Endothelial cell of umbilical vein (primary cell): Measurements from ENCODE around the gene NRXN3. TPM values are rescaled to one million over a fixed set of nuclear protein-coding genes. Genes with fewer than 3 reads are reported as not detected.

Experiments
- BruUV-seq: library from RNA; stranded (reverse); fragments of 400-500 nt; replicated peaks from 2 replicates; lab custom pipeline; 2021; lab: Mats Ljungman, UMichigan
- CTCF ChIA-PET: fragments of 300-600, 350-600 bp; sonication (Branson Sonifier 250); formaldehyde crosslinking; loops from one replicate; lab custom pipeline; 2021; ENCODE audit warnings: antibody characterized with exemption, inconsistent platforms; lab: Charles Lee
- POLR2A ChIA-PET: fragments of 300-600, 350-600 bp; sonication (Branson Sonifier 250); formaldehyde crosslinking; loops from one replicate; lab custom pipeline; 2021; ENCODE audit warnings: antibody characterized with exemption, inconsistent platforms; lab: Charles Lee
- DNase-seq: peaks from one replicate; pipeline ENCODE4 v3.0.0-alpha.2; 2011; ENCODE audit warnings: low read depth, low spot score
- FAIRE-seq: peaks from 2 replicates; lab custom pipeline; 2011; peaks lifted over from hg19 to GRCh38; lab: Jason Lieb, UNC
- H2AFZ ChIP-seq: 2 replicates; pipeline ENCODE4 v1.6.0; 2012; ENCODE audit warnings: low read depth, low read length, control low read depth, inconsistent platforms
- H3K27ac ChIP-seq: 2 replicates; pipeline ENCODE4 v1.5.1; 2011; ENCODE audit warnings: low read depth, mild to moderate bottlenecking, control low read depth, low read length, moderate library complexity; ENCODE audit not compliant: insufficient read depth
- H3K27me3 ChIP-seq, 2 experiments: 2 replicates each; pipeline versions ENCODE4 v1.6.0 to v1.6.1; 2011; ENCODE audit warnings: low read length in 2 of 2, mixed read lengths in 1 of 2; ENCODE audit not compliant: control insufficient read depth in 2 of 2, insufficient read depth in 2 of 2
- H3K36me3 ChIP-seq, 2 experiments: 2 replicates in 1 of 2; 3 replicates in 1 of 2; pipeline ENCODE4 v1.5.1; 2011; ENCODE audit warnings: low read length in 2 of 2, mild to moderate bottlenecking in 1 of 2, moderate library complexity in 1 of 2; ENCODE audit not compliant: control insufficient read depth in 2 of 2, insufficient read depth in 2 of 2; ENCODE audit errors: extremely low read depth in 1 of 2
- H3K4me1 ChIP-seq: 3 replicates; pipeline ENCODE4 v1.5.1; 2011; ENCODE audit warnings: mild to moderate bottlenecking, low read length; ENCODE audit not compliant: control insufficient read depth, insufficient read depth; ENCODE audit errors: extremely low read depth
- H3K4me2 ChIP-seq: 2 replicates; pipeline ENCODE4 v1.6.1; 2011; ENCODE audit warnings: low read length, control low read depth, mixed read lengths; ENCODE audit not compliant: insufficient read depth
- H3K4me3 ChIP-seq, 3 experiments: fragments of 200-600 bp in 1 of 3; sonication (generic), shearing (Covaris generic) in 1 of 3; replicated peaks in 1 of 3; 2 replicates each; pipeline ENCODE4 v1.5.1; 2011 to 2016; ENCODE audit warnings: control low read depth in 3 of 3, low read length in 3 of 3, mild to moderate bottlenecking in 2 of 3, inconsistent platforms in 1 of 3, low read depth in 1 of 3, moderate library complexity in 1 of 3; ENCODE audit not compliant: insufficient read depth in 1 of 3
- H3K79me2 ChIP-seq: 2 replicates; pipeline ENCODE4 v1.6.0; 2012; ENCODE audit warnings: low read length, inconsistent platforms; ENCODE audit not compliant: control insufficient read depth, insufficient read depth
- H3K9ac ChIP-seq: replicated peaks from 2 replicates; pipeline ENCODE3; 2011; ENCODE audit warnings: low read length, control low read depth; ENCODE audit not compliant: insufficient read depth; ENCODE audit errors: extremely low read depth
- H3K9me1 ChIP-seq: replicated peaks from 3 replicates; pipeline ENCODE4 v1.6.0; 2011; ENCODE audit warnings: mild to moderate bottlenecking, low read length; ENCODE audit not compliant: control insufficient read depth, insufficient read depth; ENCODE audit errors: extremely low read depth
- H3K9me3 ChIP-seq: replicated peaks from 2 replicates; pipeline ENCODE4 v1.5.1; 2012; ENCODE audit warnings: low read length, inconsistent platforms; ENCODE audit not compliant: control insufficient read depth, insufficient read depth
- H4K20me1 ChIP-seq: replicated peaks from 2 replicates; pipeline ENCODE3; 2011; ENCODE audit warnings: mild to moderate bottlenecking, low read length; ENCODE audit not compliant: control insufficient read depth, insufficient read depth; ENCODE audit errors: extremely low read depth
- CTCF ChIP-seq, 2 donors: IDR thresholded peaks; 1 replicate in 1 of 2; 2 replicates in 1 of 2; pipeline ENCODE4 v1.5.1; 2011; ENCODE audit warnings: low read length in 2 of 2, mild to moderate bottlenecking in 2 of 2, moderate library complexity in 2 of 2, control low read depth in 1 of 2, inconsistent platforms in 1 of 2, low read depth in 1 of 2; ENCODE audit not compliant: insufficient read depth in 1 of 2; ENCODE audit errors: extremely low read depth in 1 of 2
- EZH2 ChIP-seq: IDR thresholded peaks from 2 replicates; pipeline ENCODE4 v1.6.1; 2012; ENCODE audit warnings: borderline replicate concordance, low read depth, mild to moderate bottlenecking, moderate library complexity, low read length, inconsistent platforms; ENCODE audit not compliant: severe bottlenecking
- FOS ChIP-seq: IDR thresholded peaks from 2 replicates; pipeline ENCODE4 v1.6.1; 2011; ENCODE audit warnings: mild to moderate bottlenecking, low read length, moderate library complexity, borderline replicate concordance; ENCODE audit not compliant: insufficient read depth
- GATA2 ChIP-seq: IDR thresholded peaks from 2 replicates; pipeline ENCODE4 v1.7.0; 2011; ENCODE audit warnings: low read depth, mild to moderate bottlenecking, moderate library complexity, mixed read lengths, low read length; ENCODE audit not compliant: insufficient read length, insufficient read depth
- JUN ChIP-seq: IDR thresholded peaks from 2 replicates; pipeline ENCODE4 v1.6.1; 2011; ENCODE audit warnings: borderline replicate concordance, low read depth; ENCODE audit not compliant: insufficient read length, insufficient read depth
- MAX ChIP-seq: IDR thresholded peaks from 2 replicates; pipeline ENCODE4 v1.6.1; 2011; ENCODE audit not compliant: insufficient read depth, insufficient read length
- MYC ChIP-seq: IDR thresholded peaks from one replicate; pipeline ENCODE4 v1.6.1; 2011; ENCODE audit warnings: mild to moderate bottlenecking, low read depth, low read length
- POLR2A ChIP-seq: IDR thresholded peaks from 2 replicates; pipeline ENCODE4 v1.6.1; 2012; ENCODE audit warnings: low read depth, mild to moderate bottlenecking, control low read depth, low read length
- POLR2AphosphoS5 ChIP-seq: IDR thresholded peaks from 2 replicates; pipeline ENCODE4 v1.6.1; 2012; ENCODE audit warnings: low read depth, mild to moderate bottlenecking, control low read depth, low read length, moderate library complexity; ENCODE audit not compliant: insufficient read depth
- dilution Hi-C: fragments of 300-500 bp; cut with MboI; formaldehyde crosslinking; loops from one replicate; pipeline ENCODE4 v1.15.0; 2019; ENCODE audit warnings: low sequenced_read_pairs; ENCODE audit not compliant: extremely low pct_ligation_motif_present
- intact Hi-C: fragments of 100-400 bp; cut with micrococcal nuclease; formaldehyde crosslinking; loops from one replicate; pipeline ENCODE4 v1.10.0; 2022
- polyA plus RNA-seq, 4 experiments: library from polyadenylated mRNA; depleted of rRNA in 3 of 4; stranded (reverse) in 3 of 4; unstranded in 1 of 4; fragments of >200 nt; gene quantifications; 2 replicates each; pipeline versions ENCODE4 v1.2.1 to v1.2.3, GENCODE V29; 2011 to 2012; ENCODE audit warnings: missing spikeins in 1 of 4
- total RNA-seq: library from RNA; stranded (reverse); gene quantifications from 2 replicates; pipeline ENCODE4 v1.2.3, GENCODE V29; 2021

Gene NRXN3
- total and polyA plus RNA-seq, 2 donors (not counting 3 experiments of a cell fraction or from before 2014, with no cell fraction given): 0.72 to 4.2 TPM

GRCh38 chr14:79197516-79197915, 1027.3 kb downstream of the NRXN3 start:
- H3K27ac ChIP-seq: no peak overlapping the region
- no peaks in the 10 kb centered on the region for H3K27me3 ChIP-seq
- H2AFZ ChIP-seq: no peak overlapping the region
- dilution Hi-C loops: no loop called here
- intact Hi-C loops: no loop called here
- no peak overlapping the region for H3K4me3 ChIP-seq
- BruUV-seq: no TSS peak
- no peak overlapping the region for H3K4me2 ChIP-seq
- no peaks in the 10 kb centered on the region for H3K36me3 ChIP-seq
- no peaks in the 10 kb centered on the region for H3K4me1 ChIP-seq
- H3K9me3 ChIP-seq: no peaks in the 10 kb centered on the region
- DNase-seq (no peak), FAIRE-seq (no peak)
- ChIA-PET CTCF (no interaction called here), POLR2A (no interaction called here)
- H3K79me2 ChIP-seq: no peaks in the 10 kb centered on the region
- H4K20me1 ChIP-seq: no peaks in the 10 kb centered on the region
- no peak overlapping the region for H3K9ac ChIP-seq
- H3K9me1 ChIP-seq: no peaks in the 10 kb centered on the region
- TF ChIP-seq POLR2AphosphoS5 (no peak), JUN (no peak), MAX (no peak), CTCF (IDR thresholded peaks at IDR 0.05; ENCODE audit: extremely low read depth in 1 of 2, insufficient read depth in 1 of 2, low read depth in 1 of 2, low read length in 2 of 2) (no peak), POLR2A (no peak), FOS (no peak), EZH2 (no peak), GATA2 (no peak), MYC (no peak)
